Panc1 (cell line): ENCODE results near the gene MLLT3. TPM values are rescaled to one million over a fixed set of nuclear protein-coding genes. Genes with fewer than 3 reads are reported as not detected.
"Not testable (repeated sequence)": the region's sequence is repeated elsewhere in the genome, so short reads cannot be mapped to it uniquely, and the experiment has no call there.

ENCODE experiments used
- ATAC-seq: fragments of 200-7000 bp; cut with Tn5 transposase; 2 replicates; pipeline ENCODE4 v1.9.1; 2020; ENCODE audit warnings: mild to moderate bottlenecking, moderate library complexity
- BruUV-seq: library from RNA; stranded (reverse); fragments of 400-500 nt; replicated peaks from 2 replicates; lab custom pipeline; 2021; lab: Mats Ljungman, UMichigan
- CTCF ChIA-PET: fragments of 300-600 bp; sonication (Branson Sonifier 250); formaldehyde crosslinking; loops from one replicate; lab custom pipeline; 2022; ENCODE audit warnings: antibody characterized with exemption; lab: Charles Lee
- POLR2A ChIA-PET: fragments of 300-600 bp; sonication (Branson Sonifier 250); formaldehyde crosslinking; loops from one replicate; lab custom pipeline; 2022; ENCODE audit warnings: antibody characterized with exemption; lab: Charles Lee
- DNase-seq: peaks from one replicate; pipeline ENCODE4 v3.0.0-alpha.2; 2010; ENCODE audit warnings: low read depth, low spot score
- H3K27ac ChIP-seq: 2 replicates; pipeline ENCODE4 v1.5.1; 2011; ENCODE audit warnings: mild to moderate bottlenecking, low read length, inconsistent platforms
- H3K27me3 ChIP-seq: fragments of 200-500 bp; sonication (Bioruptor generic); 2 replicates; pipeline ENCODE4 v1.6.0; 2014; ENCODE audit warnings: low read length, inconsistent platforms; ENCODE audit not compliant: control insufficient read depth, insufficient read depth
- H3K36me3 ChIP-seq: fragments of 200-500 bp; sonication (Bioruptor generic); 2 replicates; pipeline ENCODE4 v1.5.1; 2014; ENCODE audit warnings: inconsistent platforms, mild to moderate bottlenecking, low read length, moderate library complexity; ENCODE audit not compliant: control insufficient read depth, insufficient read depth
- H3K4me1 ChIP-seq: 2 replicates; pipeline ENCODE4 v1.5.1; 2011; ENCODE audit warnings: inconsistent platforms, mild to moderate bottlenecking, low read length, moderate library complexity; ENCODE audit not compliant: control insufficient read depth, insufficient read depth
- H3K4me3 ChIP-seq, 2 experiments: 2 replicates each; pipeline ENCODE4 v1.5.1; 2011 to 2012; ENCODE audit warnings: low read depth in 2 of 2, low read length in 2 of 2, mild to moderate bottlenecking in 2 of 2, inconsistent platforms in 1 of 2, moderate library complexity in 1 of 2
- H3K9me3 ChIP-seq: fragments of 200-500 bp; sonication (Bioruptor generic); 2 replicates; pipeline ENCODE4 v1.5.1; 2014; ENCODE audit warnings: low read depth, mild to moderate bottlenecking, inconsistent platforms, low read length, moderate library complexity; ENCODE audit not compliant: control insufficient read depth, insufficient read depth
- POLR2AphosphoS5 ChIP-seq: IDR thresholded peaks from 2 replicates; pipeline ENCODE4 v1.6.1; 2012; ENCODE audit warnings: mild to moderate bottlenecking, low read depth, low read length, moderate library complexity
- SIN3A ChIP-seq: IDR thresholded peaks from 2 replicates; pipeline ENCODE4 v1.6.1; 2012; ENCODE audit warnings: low read depth, mild to moderate bottlenecking, low read length, moderate library complexity, borderline replicate concordance; ENCODE audit not compliant: insufficient read depth
- TCF7L2 ChIP-seq: IDR thresholded peaks from 2 replicates; pipeline ENCODE4 v1.6.1; 2011; ENCODE audit warnings: mild to moderate bottlenecking, low read depth, low read length, inconsistent platforms
- in situ Hi-C: cut with HindIII; loops from 2 replicates; pipeline ENCODE4 v1.10.0; 2016; ENCODE audit warnings: low sequenced_read_pairs, low pct_unique_long_range_greater_than_20kb
- intact Hi-C: fragments of 100-400 bp; cut with micrococcal nuclease; formaldehyde crosslinking; loops from one replicate; pipeline ENCODE4 v1.10.0; 2022; ENCODE audit not compliant: unreplicated experiment
- total RNA-seq: library from RNA; stranded (reverse); gene quantifications from one replicate; pipeline ENCODE4 v1.2.1, GENCODE V29; 2021; ENCODE audit not compliant: unreplicated experiment
- TF ChIP-seq, protein P1 (sequence below), 2 experiments: IDR thresholded peaks; 2 replicates each; pipeline ENCODE4 v1.6.1; 2011 to 2012; ENCODE audit warnings: low read depth in 2 of 2, control low read depth in 1 of 2, low read length in 1 of 2, mild to moderate bottlenecking in 1 of 2, moderate library complexity in 1 of 2; ENCODE audit not compliant: insufficient read depth in 1 of 2
- TF ChIP-seq, protein P2 (sequence below): fragments of 450-650 bp; IDR thresholded peaks from 2 replicates; pipeline ENCODE4 v1.5.1; 2017; ENCODE audit warnings: mild to moderate bottlenecking

MLLT3 gene
- total RNA-seq, 1 experiment from 2014 or later: 0.49 TPM

DNA sequence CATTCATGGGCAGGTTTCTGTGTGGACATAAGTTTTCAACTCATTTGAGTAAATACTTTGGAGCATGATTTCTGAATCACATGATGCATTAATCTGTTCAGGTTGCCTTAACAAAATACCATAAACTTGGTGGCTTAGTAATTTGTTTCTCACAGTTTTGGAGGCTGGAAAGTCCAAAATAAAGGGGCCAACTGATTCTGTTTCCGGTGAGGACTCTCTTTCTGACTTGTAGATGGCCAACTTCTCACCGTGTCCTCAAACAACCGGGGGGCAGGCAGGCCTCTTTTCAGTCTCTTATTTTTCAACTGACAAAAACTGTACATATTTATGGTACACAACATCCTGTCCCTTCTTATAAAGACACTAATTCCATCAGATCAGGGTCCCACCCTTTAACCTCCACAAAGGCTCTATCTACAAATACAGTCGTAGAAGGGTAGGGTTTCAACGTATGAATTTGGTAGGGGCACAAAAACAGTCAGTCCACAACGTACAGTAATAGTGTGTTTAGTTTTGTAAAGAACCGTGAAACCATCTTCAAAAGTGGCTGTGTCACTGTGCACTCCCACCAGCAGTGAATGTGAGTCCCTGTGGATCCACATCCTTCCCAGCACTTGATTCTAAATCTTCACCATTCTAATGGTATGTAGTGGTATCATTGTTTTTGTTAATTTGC is 37.2 kb downstream of the MLLT3 start:
- no peaks in the 10 kb centered on the region for H3K9me3 ChIP-seq
- intact Hi-C loops: no loop called here
- DNase-seq (no peak), ATAC-seq (no peak)
- no peaks in the 10 kb centered on the region for H3K4me1 ChIP-seq
- TF ChIP-seq POLR2AphosphoS5 (no peak), SIN3A (no peak), TCF7L2 (no peak)
- TF ChIP-seq, protein P1, sequence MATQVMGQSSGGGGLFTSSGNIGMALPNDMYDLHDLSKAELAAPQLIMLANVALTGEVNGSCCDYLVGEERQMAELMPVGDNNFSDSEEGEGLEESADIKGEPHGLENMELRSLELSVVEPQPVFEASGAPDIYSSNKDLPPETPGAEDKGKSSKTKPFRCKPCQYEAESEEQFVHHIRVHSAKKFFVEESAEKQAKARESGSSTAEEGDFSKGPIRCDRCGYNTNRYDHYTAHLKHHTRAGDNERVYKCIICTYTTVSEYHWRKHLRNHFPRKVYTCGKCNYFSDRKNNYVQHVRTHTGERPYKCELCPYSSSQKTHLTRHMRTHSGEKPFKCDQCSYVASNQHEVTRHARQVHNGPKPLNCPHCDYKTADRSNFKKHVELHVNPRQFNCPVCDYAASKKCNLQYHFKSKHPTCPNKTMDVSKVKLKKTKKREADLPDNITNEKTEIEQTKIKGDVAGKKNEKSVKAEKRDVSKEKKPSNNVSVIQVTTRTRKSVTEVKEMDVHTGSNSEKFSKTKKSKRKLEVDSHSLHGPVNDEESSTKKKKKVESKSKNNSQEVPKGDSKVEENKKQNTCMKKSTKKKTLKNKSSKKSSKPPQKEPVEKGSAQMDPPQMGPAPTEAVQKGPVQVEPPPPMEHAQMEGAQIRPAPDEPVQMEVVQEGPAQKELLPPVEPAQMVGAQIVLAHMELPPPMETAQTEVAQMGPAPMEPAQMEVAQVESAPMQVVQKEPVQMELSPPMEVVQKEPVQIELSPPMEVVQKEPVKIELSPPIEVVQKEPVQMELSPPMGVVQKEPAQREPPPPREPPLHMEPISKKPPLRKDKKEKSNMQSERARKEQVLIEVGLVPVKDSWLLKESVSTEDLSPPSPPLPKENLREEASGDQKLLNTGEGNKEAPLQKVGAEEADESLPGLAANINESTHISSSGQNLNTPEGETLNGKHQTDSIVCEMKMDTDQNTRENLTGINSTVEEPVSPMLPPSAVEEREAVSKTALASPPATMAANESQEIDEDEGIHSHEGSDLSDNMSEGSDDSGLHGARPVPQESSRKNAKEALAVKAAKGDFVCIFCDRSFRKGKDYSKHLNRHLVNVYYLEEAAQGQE (IDR thresholded peaks at IDR 0.05; ENCODE audit: insufficient read depth in 1 of 2, low read depth in 2 of 2, low read length in 1 of 2): no peak
- TF ChIP-seq, protein P2, sequence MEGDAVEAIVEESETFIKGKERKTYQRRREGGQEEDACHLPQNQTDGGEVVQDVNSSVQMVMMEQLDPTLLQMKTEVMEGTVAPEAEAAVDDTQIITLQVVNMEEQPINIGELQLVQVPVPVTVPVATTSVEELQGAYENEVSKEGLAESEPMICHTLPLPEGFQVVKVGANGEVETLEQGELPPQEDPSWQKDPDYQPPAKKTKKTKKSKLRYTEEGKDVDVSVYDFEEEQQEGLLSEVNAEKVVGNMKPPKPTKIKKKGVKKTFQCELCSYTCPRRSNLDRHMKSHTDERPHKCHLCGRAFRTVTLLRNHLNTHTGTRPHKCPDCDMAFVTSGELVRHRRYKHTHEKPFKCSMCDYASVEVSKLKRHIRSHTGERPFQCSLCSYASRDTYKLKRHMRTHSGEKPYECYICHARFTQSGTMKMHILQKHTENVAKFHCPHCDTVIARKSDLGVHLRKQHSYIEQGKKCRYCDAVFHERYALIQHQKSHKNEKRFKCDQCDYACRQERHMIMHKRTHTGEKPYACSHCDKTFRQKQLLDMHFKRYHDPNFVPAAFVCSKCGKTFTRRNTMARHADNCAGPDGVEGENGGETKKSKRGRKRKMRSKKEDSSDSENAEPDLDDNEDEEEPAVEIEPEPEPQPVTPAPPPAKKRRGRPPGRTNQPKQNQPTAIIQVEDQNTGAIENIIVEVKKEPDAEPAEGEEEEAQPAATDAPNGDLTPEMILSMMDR: no peak
- in situ Hi-C loops: no loop called here
- ChIA-PET CTCF (no interaction called here), POLR2A (no interaction called here)
- H3K27ac ChIP-seq: no peak overlapping the region
- H3K36me3 ChIP-seq: no peaks in the 10 kb centered on the region
- no peak overlapping the region for H3K4me3 ChIP-seq
- H3K27me3 ChIP-seq: no peaks in the 10 kb centered on the region
- BruUV-seq: no TSS peak

DNA sequence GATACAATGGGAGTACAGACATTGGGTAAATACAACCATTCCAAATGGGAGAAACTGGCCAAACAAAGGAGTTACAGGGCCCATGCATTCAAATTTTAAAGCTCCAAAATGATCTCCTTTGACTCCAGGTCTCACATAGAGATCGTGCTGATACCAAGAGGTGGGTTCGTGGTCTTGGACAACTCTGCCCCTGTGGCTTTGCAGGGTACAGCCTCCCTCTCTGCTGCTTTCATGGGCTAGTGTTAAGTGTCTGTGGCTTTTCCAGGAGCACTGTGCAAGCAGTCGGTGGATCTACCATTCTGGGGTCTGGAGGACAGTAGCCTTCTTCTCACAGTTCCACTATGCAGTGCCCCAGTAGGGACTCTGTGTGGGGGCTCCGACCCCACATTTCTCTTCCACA is 39.2 kb downstream of the MLLT3 start:
- H3K36me3 ChIP-seq, H3K4me1 ChIP-seq, H3K27ac ChIP-seq, H3K9me3 ChIP-seq, BruUV-seq, CTCF ChIA-PET, POLR2A ChIA-PET, H3K4me3 ChIP-seq, DNase-seq, ATAC-seq, in situ Hi-C loops, intact Hi-C loops, H3K27me3 ChIP-seq: not testable (repeated sequence)

DNA sequence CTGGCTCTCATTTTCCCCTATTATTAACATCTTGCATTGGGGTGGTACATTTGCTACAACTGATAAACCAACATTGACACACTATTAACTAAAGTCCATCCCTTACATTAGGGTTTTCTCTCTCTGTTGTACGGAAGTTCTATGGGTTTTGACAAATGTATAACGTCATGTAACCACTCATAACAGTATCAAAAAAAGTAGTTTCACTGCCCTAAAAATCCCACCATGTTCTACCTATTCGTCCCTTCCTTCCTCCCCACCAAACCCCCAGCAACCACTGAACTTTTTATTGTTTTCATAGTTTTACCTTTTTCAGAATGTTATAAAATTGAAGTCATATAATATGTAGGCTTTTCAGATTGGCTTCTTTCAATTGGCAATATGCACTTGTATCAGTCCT is 40.1 kb downstream of the MLLT3 start:
- Histone ChIP-seq H3K4me3 (no peak overlapping the region), H3K36me3 (no peaks in the 10 kb centered on the region), H3K27me3 (no peaks in the 10 kb centered on the region), H3K27ac (no peak overlapping the region), H3K9me3 (no peaks in the 10 kb centered on the region), H3K4me1 (no peaks in the 10 kb centered on the region)
- in situ Hi-C loops: no loop called here
- POLR2A ChIA-PET: no interaction called here
- ATAC-seq (no peak), DNase-seq (no peak)
- no TSS peak for BruUV-seq
- CTCF ChIA-PET: no interaction called here
- TF ChIP-seq, protein P1 (IDR thresholded peaks at IDR 0.05; ENCODE audit: insufficient read depth in 1 of 2, low read depth in 2 of 2, low read length in 1 of 2): no peak
- TF ChIP-seq, protein P2: no peak
- no peak for TF ChIP-seq TCF7L2
- intact Hi-C loops: no loop called here
